GM12872 (cell line): ENCODE data around the gene HERC6.

Source experiments
- TF ChIP-seq, protein P1 (sequence below): IDR thresholded peaks from 3 replicates; pipeline ENCODE4 v1.5.1; 2011; ENCODE audit warnings: low read depth, mild to moderate bottlenecking, low read length, moderate library complexity; ENCODE audit not compliant: insufficient read depth

HERC6 gene

DNA sequence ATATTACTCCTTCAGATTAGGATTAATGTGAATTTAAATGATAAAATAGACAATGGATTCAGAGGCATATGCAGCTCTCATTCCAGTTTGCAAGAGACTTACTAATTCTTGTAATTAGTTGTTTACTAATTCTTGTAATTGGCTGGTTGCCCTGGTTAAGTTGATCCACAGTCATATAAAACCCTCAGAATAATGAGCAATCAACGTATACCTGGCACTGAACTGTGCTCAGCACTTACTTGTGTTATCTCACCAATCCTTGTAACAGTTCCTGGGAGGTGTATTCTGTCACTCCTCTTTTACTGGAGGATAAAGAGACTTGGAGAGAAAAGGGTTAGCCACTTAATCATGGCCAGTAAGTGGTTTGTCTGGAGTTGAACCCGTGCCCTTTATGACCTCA lies 88.7 kb downstream of the HERC6 start:
- TF ChIP-seq, protein P1, sequence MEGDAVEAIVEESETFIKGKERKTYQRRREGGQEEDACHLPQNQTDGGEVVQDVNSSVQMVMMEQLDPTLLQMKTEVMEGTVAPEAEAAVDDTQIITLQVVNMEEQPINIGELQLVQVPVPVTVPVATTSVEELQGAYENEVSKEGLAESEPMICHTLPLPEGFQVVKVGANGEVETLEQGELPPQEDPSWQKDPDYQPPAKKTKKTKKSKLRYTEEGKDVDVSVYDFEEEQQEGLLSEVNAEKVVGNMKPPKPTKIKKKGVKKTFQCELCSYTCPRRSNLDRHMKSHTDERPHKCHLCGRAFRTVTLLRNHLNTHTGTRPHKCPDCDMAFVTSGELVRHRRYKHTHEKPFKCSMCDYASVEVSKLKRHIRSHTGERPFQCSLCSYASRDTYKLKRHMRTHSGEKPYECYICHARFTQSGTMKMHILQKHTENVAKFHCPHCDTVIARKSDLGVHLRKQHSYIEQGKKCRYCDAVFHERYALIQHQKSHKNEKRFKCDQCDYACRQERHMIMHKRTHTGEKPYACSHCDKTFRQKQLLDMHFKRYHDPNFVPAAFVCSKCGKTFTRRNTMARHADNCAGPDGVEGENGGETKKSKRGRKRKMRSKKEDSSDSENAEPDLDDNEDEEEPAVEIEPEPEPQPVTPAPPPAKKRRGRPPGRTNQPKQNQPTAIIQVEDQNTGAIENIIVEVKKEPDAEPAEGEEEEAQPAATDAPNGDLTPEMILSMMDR = no peak

DNA sequence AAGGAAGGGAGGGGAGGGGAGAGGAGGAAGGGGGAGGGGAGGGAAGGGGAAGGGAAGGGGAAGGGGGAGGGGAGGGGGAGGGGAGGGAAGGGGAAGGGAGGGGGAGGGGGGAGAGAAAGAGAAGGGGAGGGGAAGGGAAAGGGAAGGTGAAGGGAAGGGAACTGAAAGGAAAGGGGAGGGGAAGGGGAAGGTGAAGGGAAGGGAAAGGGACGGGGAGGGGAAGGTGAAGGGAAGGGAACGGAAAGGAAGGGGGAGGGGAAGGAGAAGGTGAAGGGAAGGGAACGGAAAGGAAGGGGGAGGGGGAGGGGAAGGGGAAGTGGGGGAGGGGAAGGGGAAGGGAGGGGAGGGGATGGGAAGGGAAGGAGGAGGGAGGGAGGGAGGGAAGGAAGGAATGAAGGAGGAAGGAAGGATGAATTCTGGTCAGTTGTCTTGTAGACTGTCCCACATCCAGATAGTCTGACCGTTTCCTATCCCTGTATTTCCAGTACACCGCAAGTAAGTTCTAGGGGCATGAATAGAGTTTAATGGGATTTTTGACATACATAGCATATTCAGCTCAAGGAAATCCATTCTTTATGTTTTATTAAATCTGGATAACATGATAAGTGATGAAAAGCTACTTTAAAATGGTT lies 98.7 kb downstream of the HERC6 start:
- TF ChIP-seq, protein P1 = no peak

DNA sequence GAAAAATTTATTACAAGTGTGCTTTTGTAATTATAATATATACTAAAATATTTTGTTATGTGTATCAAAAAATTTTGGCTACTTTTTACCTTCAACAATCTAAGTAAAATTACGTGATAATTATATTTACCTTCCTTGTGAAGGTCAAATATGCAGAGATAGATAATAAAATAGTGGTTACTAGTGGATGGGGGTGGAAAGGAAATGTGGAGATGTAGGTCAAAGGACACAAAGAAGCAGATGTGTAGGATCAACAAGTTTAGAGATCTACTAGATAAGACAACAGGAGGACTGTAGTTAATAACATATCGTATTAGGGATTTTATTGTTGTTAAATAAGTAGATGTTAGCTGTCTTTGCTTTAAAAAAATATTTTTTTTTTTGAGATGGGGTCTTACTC lies 99.6 kb downstream of the HERC6 start:
- TF ChIP-seq, protein P1 = no peak

DNA sequence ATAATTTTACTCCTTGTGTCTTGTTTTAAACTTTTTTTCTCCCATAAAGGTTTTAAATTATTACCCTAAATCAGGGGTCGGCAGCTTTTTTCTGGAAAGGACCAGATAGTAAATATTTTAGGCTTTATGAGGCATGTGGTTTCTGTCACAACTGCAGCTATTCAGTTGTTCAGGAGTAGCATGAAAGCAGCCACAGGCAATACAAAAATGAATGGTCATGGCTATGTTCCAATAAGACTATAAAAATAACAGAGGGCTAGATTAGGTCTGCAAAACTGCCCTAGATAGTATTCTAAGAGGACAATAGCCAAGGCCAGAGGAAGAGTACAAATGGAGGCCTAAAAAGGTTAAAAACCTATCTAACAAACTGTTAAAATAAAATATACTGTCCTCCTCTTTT lies 102.9 kb downstream of the HERC6 start:
- TF ChIP-seq, protein P1 = no peak

DNA sequence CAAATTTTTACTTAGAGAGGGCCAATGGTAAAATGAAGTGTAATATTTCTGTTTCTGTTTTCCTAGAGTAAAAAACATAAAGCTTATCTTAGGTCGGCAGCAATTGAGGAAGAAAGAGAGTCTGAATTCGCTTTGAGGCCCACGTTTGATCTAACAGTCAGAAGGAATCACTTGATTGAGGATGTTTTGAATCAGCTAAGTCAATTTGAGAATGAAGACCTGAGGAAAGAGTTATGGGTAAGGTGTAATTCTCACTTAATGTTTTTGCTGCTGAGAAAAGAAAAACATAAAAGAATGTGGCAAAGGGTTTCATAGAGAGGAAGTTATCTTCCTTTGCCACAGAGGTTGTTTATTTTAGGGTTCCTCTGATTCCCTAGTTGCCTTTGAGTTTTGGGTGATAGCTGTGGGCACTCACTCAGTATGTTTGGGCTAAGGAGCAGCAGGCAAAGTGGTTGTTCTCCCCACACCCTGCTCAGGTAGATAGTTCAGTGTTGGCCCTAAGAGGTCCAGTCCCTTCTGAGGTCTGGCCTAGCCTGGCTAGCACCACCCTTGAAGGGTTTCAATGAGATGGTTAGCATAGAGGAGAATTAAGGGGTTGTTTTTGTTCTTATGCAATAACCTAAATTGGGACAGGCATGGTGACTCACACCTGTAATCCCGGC lies 110.6 kb downstream of the HERC6 start:
- TF ChIP-seq, protein P1 = no peak
